ENCODE measurements around the gene POLR1E.

The POLR1E gene

DNA sequence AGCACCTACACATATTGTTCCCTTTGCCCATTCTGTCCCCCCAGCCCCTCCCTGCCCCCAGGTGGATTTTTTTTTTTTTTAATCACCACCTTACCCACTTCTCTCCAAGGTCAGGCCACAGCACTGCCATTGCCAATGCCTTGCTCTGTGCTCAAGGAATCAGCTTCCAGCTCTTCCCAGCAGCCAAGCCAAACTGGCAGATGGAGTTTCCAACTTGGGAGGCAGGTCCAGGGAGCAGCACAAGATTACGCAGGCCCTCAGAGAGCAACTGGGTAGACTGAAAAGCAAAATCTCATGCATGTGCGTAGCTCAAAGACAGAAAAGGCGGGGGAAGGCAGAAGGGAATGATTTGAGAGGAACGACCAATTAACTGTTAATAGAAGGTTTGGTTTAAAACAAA is 48.1 kb upstream of the POLR1E start:
- no peak for TF ChIP-seq EZH2phosphoT487 (IDR thresholded peaks at IDR 0.05; ENCODE audit: borderline replicate concordance)
- TF ChIP-seq, protein P1, sequence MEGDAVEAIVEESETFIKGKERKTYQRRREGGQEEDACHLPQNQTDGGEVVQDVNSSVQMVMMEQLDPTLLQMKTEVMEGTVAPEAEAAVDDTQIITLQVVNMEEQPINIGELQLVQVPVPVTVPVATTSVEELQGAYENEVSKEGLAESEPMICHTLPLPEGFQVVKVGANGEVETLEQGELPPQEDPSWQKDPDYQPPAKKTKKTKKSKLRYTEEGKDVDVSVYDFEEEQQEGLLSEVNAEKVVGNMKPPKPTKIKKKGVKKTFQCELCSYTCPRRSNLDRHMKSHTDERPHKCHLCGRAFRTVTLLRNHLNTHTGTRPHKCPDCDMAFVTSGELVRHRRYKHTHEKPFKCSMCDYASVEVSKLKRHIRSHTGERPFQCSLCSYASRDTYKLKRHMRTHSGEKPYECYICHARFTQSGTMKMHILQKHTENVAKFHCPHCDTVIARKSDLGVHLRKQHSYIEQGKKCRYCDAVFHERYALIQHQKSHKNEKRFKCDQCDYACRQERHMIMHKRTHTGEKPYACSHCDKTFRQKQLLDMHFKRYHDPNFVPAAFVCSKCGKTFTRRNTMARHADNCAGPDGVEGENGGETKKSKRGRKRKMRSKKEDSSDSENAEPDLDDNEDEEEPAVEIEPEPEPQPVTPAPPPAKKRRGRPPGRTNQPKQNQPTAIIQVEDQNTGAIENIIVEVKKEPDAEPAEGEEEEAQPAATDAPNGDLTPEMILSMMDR (conservative IDR thresholded peaks at IDR 0.05; ENCODE audit: low read length), result no peak
- Histone ChIP-seq H4K20me1 (ENCODE audit: insufficient read depth, low read length, poor library complexity, severe bottlenecking) (peaks cover 10% of the 10 kb centered on the region), H3K4me1 (ENCODE audit: insufficient read depth, low read length, poor library complexity, severe bottlenecking) (no peaks in the 10 kb centered on the region), H3F3A (ENCODE audit: low read depth) (no peaks in the 10 kb centered on the region), H3K36me3 (ENCODE audit: insufficient read depth, low read length) (peaks cover 77% of the 10 kb centered on the region; the same call in 1 of the 2 replicates), H2AFZ (ENCODE audit: low read length) (no peak overlapping the region), H3K9ac (ENCODE audit: low read depth, low read length, poor library complexity, severe bottlenecking) (no peak overlapping the region), H3K9me2 (replicated peaks; ENCODE audit: low read depth, low read length) (no peaks in the 10 kb centered on the region), H3K79me2 (ENCODE audit: insufficient read depth, low read length) (peaks cover 5% of the 10 kb centered on the region; the same call in 1 of the 2 replicates), H3K4me2 (ENCODE audit: low read depth, low read length, poor library complexity, severe bottlenecking) (no peak overlapping the region), H3K9me3 (ENCODE audit: insufficient read depth, low read depth, low read length) (no peaks in the 10 kb centered on the region), H3K27me3 (ENCODE audit: insufficient read depth, low read length, poor library complexity, severe bottlenecking) (no peaks in the 10 kb centered on the region), H3K4me3 (ENCODE audit: low read length, poor library complexity, severe bottlenecking) (no peak overlapping the region)

DNA sequence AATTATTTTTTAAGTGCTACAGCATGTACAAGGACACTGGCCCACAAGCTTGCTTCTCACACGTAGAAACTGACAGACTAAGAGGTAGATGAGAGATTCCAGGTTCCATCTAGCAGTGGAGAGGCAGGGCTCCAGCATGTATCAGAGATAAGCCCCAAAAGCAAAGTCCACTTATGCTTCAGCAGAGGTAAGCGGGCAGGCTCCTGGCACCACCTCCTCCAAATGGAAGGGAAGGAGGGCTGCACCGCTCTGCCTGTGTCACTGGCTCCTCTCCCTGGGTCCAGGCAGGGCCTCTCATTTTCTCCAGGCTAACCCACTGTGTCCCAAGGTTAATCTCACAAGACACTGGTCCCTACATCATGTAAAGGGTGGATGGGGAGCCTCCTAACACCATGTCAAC is 47.4 kb upstream of the POLR1E start:
- Histone ChIP-seq H3K4me2 (ENCODE audit: low read depth, low read length, poor library complexity, severe bottlenecking) (no peak overlapping the region), H4K20me1 (ENCODE audit: insufficient read depth, low read length, poor library complexity, severe bottlenecking) (peaks cover 10% of the 10 kb centered on the region), H3K36me3 (ENCODE audit: insufficient read depth, low read length) (peaks cover 81% of the 10 kb centered on the region; the same call in 1 of the 2 replicates), H3K9me2 (replicated peaks; ENCODE audit: low read depth, low read length) (no peaks in the 10 kb centered on the region), H3K9ac (ENCODE audit: low read depth, low read length, poor library complexity, severe bottlenecking) (no peak overlapping the region), H3K9me3 (ENCODE audit: insufficient read depth, low read depth, low read length) (no peaks in the 10 kb centered on the region), H3K4me1 (ENCODE audit: insufficient read depth, low read length, poor library complexity, severe bottlenecking) (no peaks in the 10 kb centered on the region), H3K4me3 (ENCODE audit: low read length, poor library complexity, severe bottlenecking) (no peak overlapping the region), H3K27me3 (ENCODE audit: insufficient read depth, low read length, poor library complexity, severe bottlenecking) (no peaks in the 10 kb centered on the region), H2AFZ (ENCODE audit: low read length) (no peak overlapping the region), H3K79me2 (ENCODE audit: insufficient read depth, low read length) (peaks cover 5% of the 10 kb centered on the region; the same call in 1 of the 2 replicates), H3F3A (ENCODE audit: low read depth) (no peaks in the 10 kb centered on the region)
- no peak for TF ChIP-seq EZH2phosphoT487 (IDR thresholded peaks at IDR 0.05; ENCODE audit: borderline replicate concordance)
- TF ChIP-seq, protein P1 (conservative IDR thresholded peaks at IDR 0.05; ENCODE audit: low read length), result no peak

DNA sequence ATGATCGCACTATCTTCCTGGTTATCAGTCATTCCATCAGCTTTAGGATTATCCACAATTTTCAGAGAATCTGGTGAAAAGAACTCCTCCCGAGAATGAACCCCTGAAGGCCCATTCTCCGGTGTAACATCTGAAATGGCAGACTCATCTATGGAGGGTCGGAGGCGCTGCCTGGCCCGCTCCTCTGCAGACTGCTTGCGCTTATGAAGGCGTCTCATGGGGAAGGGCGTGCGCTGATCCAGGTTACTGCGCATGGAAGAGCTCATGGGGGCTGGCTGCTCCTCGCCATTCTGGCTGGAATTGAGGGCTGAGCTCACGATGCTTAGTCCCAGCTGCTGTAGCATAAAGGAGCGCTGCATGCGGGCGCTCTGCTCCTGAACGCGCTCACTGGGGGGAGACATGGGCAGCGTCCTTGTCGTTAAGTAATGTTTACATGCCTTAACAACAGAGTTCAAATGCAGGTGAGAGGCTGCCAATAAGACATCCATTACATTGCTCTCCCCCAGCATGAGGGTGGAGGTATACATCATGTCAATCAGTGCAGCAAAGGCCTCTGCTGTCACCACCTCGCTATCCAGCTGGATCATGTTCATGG is 43.9 kb upstream of the POLR1E start:
- peaks cover 3% of the 10 kb centered on the region for H4K20me1 ChIP-seq (ENCODE audit: insufficient read depth, low read length, poor library complexity, severe bottlenecking)
- TF ChIP-seq EZH2phosphoT487 (IDR thresholded peaks at IDR 0.05; ENCODE audit: borderline replicate concordance), result no peak
- no peaks in the 10 kb centered on the region for H3K27me3 ChIP-seq (ENCODE audit: insufficient read depth, low read length, poor library complexity, severe bottlenecking)
- H3K9ac ChIP-seq (ENCODE audit: low read depth, low read length, poor library complexity, severe bottlenecking), result no peak overlapping the region
- no peak overlapping the region for H2AFZ ChIP-seq (ENCODE audit: low read length)
- H3K36me3 ChIP-seq (ENCODE audit: insufficient read depth, low read length), result peaks cover 61% of the 10 kb centered on the region; the same call in 1 of the 2 replicates
- peaks cover 27% of the 10 kb centered on the region; the same call in 1 of the 2 replicates for H3K79me2 ChIP-seq (ENCODE audit: insufficient read depth, low read length)
- no peak overlapping the region for H3K4me3 ChIP-seq (ENCODE audit: low read length, poor library complexity, severe bottlenecking)
- H3F3A ChIP-seq (ENCODE audit: low read depth), result no peaks in the 10 kb centered on the region
- no peaks in the 10 kb centered on the region for H3K9me3 ChIP-seq (ENCODE audit: insufficient read depth, low read depth, low read length)
- H3K9me2 ChIP-seq (replicated peaks; ENCODE audit: low read depth, low read length), result no peaks in the 10 kb centered on the region
- no peak overlapping the region for H3K4me2 ChIP-seq (ENCODE audit: low read depth, low read length, poor library complexity, severe bottlenecking)
- no peaks in the 10 kb centered on the region for H3K4me1 ChIP-seq (ENCODE audit: insufficient read depth, low read length, poor library complexity, severe bottlenecking)

DNA sequence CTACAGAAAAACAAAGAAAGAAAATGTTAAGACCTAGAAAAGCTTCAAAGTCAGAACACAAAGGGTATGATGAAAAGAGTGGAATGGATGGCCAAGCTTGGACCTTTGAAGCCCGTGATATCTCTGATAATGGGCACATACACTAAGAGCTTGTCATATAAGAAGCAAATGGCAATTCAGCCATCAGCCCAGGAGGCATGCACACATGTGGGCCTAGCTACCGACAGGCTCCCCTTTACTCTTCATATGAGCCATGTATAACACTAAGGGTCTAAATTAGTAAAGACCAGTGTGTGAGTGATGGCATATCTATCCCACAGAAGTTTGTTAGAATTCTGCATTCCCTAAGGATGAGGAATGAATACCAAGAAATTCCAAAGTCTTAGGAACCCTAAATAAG is 43.2 kb upstream of the POLR1E start:
- Histone ChIP-seq H3K9ac (ENCODE audit: low read depth, low read length, poor library complexity, severe bottlenecking) (no peak overlapping the region), H3K4me1 (ENCODE audit: insufficient read depth, low read length, poor library complexity, severe bottlenecking) (no peaks in the 10 kb centered on the region), H3K27me3 (ENCODE audit: insufficient read depth, low read length, poor library complexity, severe bottlenecking) (no peaks in the 10 kb centered on the region), H3K9me2 (replicated peaks; ENCODE audit: low read depth, low read length) (no peaks in the 10 kb centered on the region), H2AFZ (ENCODE audit: low read length) (no peak overlapping the region), H4K20me1 (ENCODE audit: insufficient read depth, low read length, poor library complexity, severe bottlenecking) (peaks cover 3% of the 10 kb centered on the region), H3K4me2 (ENCODE audit: low read depth, low read length, poor library complexity, severe bottlenecking) (no peak overlapping the region), H3F3A (ENCODE audit: low read depth) (no peaks in the 10 kb centered on the region), H3K9me3 (ENCODE audit: insufficient read depth, low read depth, low read length) (no peaks in the 10 kb centered on the region), H3K79me2 (ENCODE audit: insufficient read depth, low read length) (peaks cover 32% of the 10 kb centered on the region; the same call in 1 of the 2 replicates), H3K36me3 (ENCODE audit: insufficient read depth, low read length) (peaks cover 54% of the 10 kb centered on the region; the same call in 1 of the 2 replicates), H3K4me3 (ENCODE audit: low read length, poor library complexity, severe bottlenecking) (no peak overlapping the region)
- no peak for TF ChIP-seq EZH2phosphoT487 (IDR thresholded peaks at IDR 0.05; ENCODE audit: borderline replicate concordance)
- TF ChIP-seq, protein P1 (conservative IDR thresholded peaks at IDR 0.05; ENCODE audit: low read length), result no peak
